Right ventricle myocardium superior (tissue), 1 donor: ENCODE data around the gene SLC6A12. TPM values are rescaled to one million over a fixed set of nuclear protein-coding genes. Genes with fewer than 3 reads are reported as not detected.

ENCODE experiments used
- total RNA-seq: library from RNA; stranded (reverse); fragmentation: NEBNext Ultra II Directional; extraction: Animal tissue kit (Norgen Biotek cat#: 25700); gene quantifications from one replicate; pipeline ENCODE4 v1.2.1, GENCODE V29; 2021
- donor health status: DM: no; HTN: yes; CAD: no; lungs with severe emphysema.

Gene SLC6A12
- total RNA-seq, 1 donor from 2014 or later = 0.86 TPM

Other genes starting within 250 kb of the SLC6A12 start
- 1.5 TPM for gene IQSEC3, start 147.4 kb downstream of the SLC6A12 start, total RNA-seq
- gene SLC6A13, start 48.7 kb upstream of the SLC6A12 start, total RNA-seq = 3.3 TPM
- gene KDM5A, start 175.2 kb upstream of the SLC6A12 start, total RNA-seq = 28.2 TPM
- 2.1 TPM for gene CCDC77, start 187.5 kb upstream of the SLC6A12 start, total RNA-seq
- 32.1 TPM for gene B4GALNT3, start 245.8 kb upstream of the SLC6A12 start, total RNA-seq